ENCODE results near the gene APRT. TPM values are rescaled to one million over a fixed set of nuclear protein-coding genes. Genes with fewer than 3 reads are reported as not detected.

Gene APRT
- total and polyA plus RNA-seq, 2 of the 4 experiments (the other 2 are of a cell fraction) = 40.5 to 157 TPM

DNA sequence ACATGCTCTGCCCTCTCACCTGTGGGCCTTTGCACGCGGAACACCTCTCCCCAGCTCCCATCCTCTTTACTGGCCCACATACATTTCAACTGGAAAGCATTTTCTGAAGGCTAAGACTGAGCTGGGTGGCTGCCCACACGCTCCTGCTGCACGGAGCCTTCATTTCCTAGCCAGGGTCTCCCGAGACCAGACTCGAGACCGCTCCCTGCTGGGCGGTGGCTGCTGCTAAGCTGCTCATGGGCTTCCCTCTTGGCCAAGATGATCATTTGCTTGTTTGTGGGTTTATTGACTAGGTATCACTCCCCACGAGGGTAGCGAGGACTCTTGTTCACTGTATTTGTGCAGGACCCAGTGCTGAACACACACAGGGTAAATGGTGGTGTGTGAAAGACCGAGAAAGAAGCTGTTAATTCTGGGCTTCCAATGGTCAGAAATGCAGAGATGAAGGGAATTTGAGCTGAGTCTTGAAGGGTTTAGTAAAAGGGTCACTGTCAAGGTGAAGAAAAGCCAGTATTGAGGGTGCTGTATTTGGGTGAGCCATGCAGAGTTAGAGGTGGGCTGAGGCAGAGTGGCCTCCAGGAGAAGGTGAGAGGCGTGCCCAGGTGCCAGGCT is 46.1 kb upstream of the APRT start (continued):
- peak; percentile 79 for TF ChIP-seq SMC3 (IDR thresholded peaks at IDR 0.05; ENCODE audit: low read depth, low read length)

- peak within 1 kb of the TSS; percentile 90 for H3K9ac ChIP-seq (ENCODE audit: low read depth, low read length)
- H3K23ac ChIP-seq (ENCODE audit: low read depth, low read length) = peak within 1 kb of the TSS; percentile 61
- peak within 1 kb of the TSS; percentile 82 for H2AK5ac ChIP-seq (ENCODE audit: low read depth, low read length)
- peak within 1 kb of the TSS; percentile 73 for H4K91ac ChIP-seq (ENCODE audit: insufficient read depth, low read depth, low read length)
- 0 out of 2 replicates have a peak, but pooled peaks cover 4% of the 10 kb centered on the region for H3K9me1 ChIP-seq (ENCODE audit: insufficient read depth, low read length)
- intact Hi-C loops (cut with micrococcal nuclease) = loop anchor here (1.0 to 5.0 kb wide), 4 partner anchors 41 to 360 kb away; partner anchors contain the start of gene ZNF778
- H4K20me1 ChIP-seq (ENCODE audit: insufficient read depth, low read length) = peaks cover 18% of the 10 kb centered on the region
- BruUV-seq (replicated peaks) = no TSS peak
- H3K14ac ChIP-seq (replicated peaks; ENCODE audit: low read depth, low read length) = peak within 1 kb of the TSS; percentile 91
- no peaks in the 10 kb centered on the region for H3K9me3 ChIP-seq (ENCODE audit: control insufficient read depth, insufficient read depth, low read length)
- peak within 1 kb of the TSS; percentile 78 to 97; a peak in 3 of 4 replicates for H4K8ac ChIP-seq (ENCODE audit: low read depth in 2 of 2, low read length in 2 of 2)
- peak; percentile 91 for DNase-seq
- dilution Hi-C loops (cut with HindIII; ENCODE audit: low sequenced_read_pairs, unreplicated experiment) = no loop called here
- H3K79me1 ChIP-seq (ENCODE audit: low read depth in 1 of 2, low read length in 2 of 2) = peaks cover 9 to 38% of the 10 kb centered on the region in 2 experiments
- H3K4me3 ChIP-seq (ENCODE audit: insufficient read depth, low read depth, low read length) = peak within 1 kb of the TSS; percentile 97
- no peak within 1 kb of the TSS for H2BK120ac ChIP-seq (ENCODE audit: low read depth, low read length)
- H2BK5ac ChIP-seq (ENCODE audit: low read depth, low read length, poor library complexity, severe bottlenecking) = peak within 1 kb of the TSS; percentile 91
- peak within 1 kb of the TSS; percentile 86 for H3K4ac ChIP-seq (ENCODE audit: low read depth, low read length)
- H2AFZ ChIP-seq (replicated peaks; ENCODE audit: low read length, poor library complexity) = peak within 1 kb of the TSS; percentile 96
- ChIA-PET CTCF (interaction anchor here (1.1 to 2.0 kb wide), 8 partner anchors 12 to 120 kb away, joined by 3 to 7 read pairs (median 5); partner anchors contain the start of gene APRT), POLR2A (ENCODE audit: unreplicated experiment) (interaction anchor here (0.8 kb wide), 1 partner anchor 11 kb away, joined by 3 read pairs; no protein-coding TSS in a partner anchor)
- in situ Hi-C loops (cut with MboI; ENCODE audit: low sequenced_read_pairs) = no loop called here
- H3K36me3 ChIP-seq (ENCODE audit: control insufficient read depth, insufficient read depth, low read length) = peaks cover 24% of the 10 kb centered on the region
- no peak within 1 kb of the TSS for H2BK15ac ChIP-seq (ENCODE audit: low read depth, low read length)
- H2AK9ac ChIP-seq (replicated peaks; ENCODE audit: low read depth, low read length, poor library complexity) = peak within 1 kb of the TSS; percentile 98
- no peak within 1 kb of the TSS for H3K18ac ChIP-seq (ENCODE audit: low read depth, low read length)
- peak within 1 kb of the TSS; percentile 86 for H3K27ac ChIP-seq (ENCODE audit: insufficient read depth, low read length)
- peak; percentile 98 for ATAC-seq (ENCODE audit: low read depth)
- whole genome bisulfite sequencing, 2 experiments (ENCODE audit: extremely low coverage in 2 of 2, insufficient read length in 1 of 2) = 0% methylated on average over 31 of the region's 87 CpGs; no CpG with 5 or more reads in 1 of the 2 experiments
- H4K5ac ChIP-seq (ENCODE audit: low read depth, low read length) = peak within 1 kb of the TSS; percentile 65
- H3K27me3 ChIP-seq (ENCODE audit: control insufficient read depth, insufficient read depth, low read length) = no peaks in the 10 kb centered on the region
- H3K4me1 ChIP-seq (ENCODE audit: control insufficient read depth, insufficient read depth, low read length) = peaks cover 9% of the 10 kb centered on the region
- H2BK20ac ChIP-seq (ENCODE audit: low read depth, low read length) = no peak within 1 kb of the TSS
- H3K56ac ChIP-seq (ENCODE audit: extremely low read depth, insufficient read depth, low read length) = 0 out of 2 replicates have a peak within 1 kb of the TSS, but pooled peaks have one; percentile 45
- H3K4me2 ChIP-seq (ENCODE audit: low read depth, low read length) = peak within 1 kb of the TSS; percentile 95
- TF ChIP-seq RAD21 (IDR thresholded peaks at IDR 0.05; ENCODE audit: low read length) = no peak
- no peak for TF ChIP-seq NFE2L2 (IDR thresholded peaks at IDR 0.05; ENCODE audit: low read depth, low read length)
- no peak for TF ChIP-seq RCOR1 (IDR thresholded peaks at IDR 0.05; ENCODE audit: insufficient replicate concordance, low read length)
- TF ChIP-seq FOS (IDR thresholded peaks at IDR 0.05; ENCODE audit: low read depth, low read length) = peak; percentile 98
- peak; percentile 80 for TF ChIP-seq POLR2A (IDR thresholded peaks at IDR 0.05; ENCODE audit: low read depth, low read length)
- peak; percentile 88; the same call in 1 of the 2 replicates for TF ChIP-seq MAZ (IDR thresholded peaks at IDR 0.05; ENCODE audit: borderline replicate concordance, low read depth, low read length)
- peak; percentile 21; the same call in 1 of the 2 replicates for TF ChIP-seq MXI1 (IDR thresholded peaks at IDR 0.05; ENCODE audit: borderline replicate concordance, low read depth, low read length)
- no peak for TF ChIP-seq CHD1 (IDR thresholded peaks at IDR 0.05; ENCODE audit: low read depth, low read length)
- no peak for TF ChIP-seq SMC3 (IDR thresholded peaks at IDR 0.05; ENCODE audit: low read depth, low read length)
- no peak for TF ChIP-seq CEBPB (IDR thresholded peaks at IDR 0.05; ENCODE audit: low read depth, low read length)
- no peak for TF ChIP-seq CTCF (conservative IDR thresholded peaks at IDR 0.05; ENCODE audit: low read depth, low read length)
- no peak for TF ChIP-seq RFX5 (IDR thresholded peaks at IDR 0.05; ENCODE audit: low read depth, low read length)
- TF ChIP-seq BHLHE40 (IDR thresholded peaks at IDR 0.05; ENCODE audit: low read depth, low read length) = peak; percentile 82
These were observed 45.4 kb upstream of the APRT start, which contains the start of the genes GALNS and TRAPPC2L for GRCh38 chr16:88856828-88857727. GALNS (minus strand) TSS chr16:88856947; CDS start chr16:88856877, 70 bp downstream. TRAPPC2L (plus strand) TSS chr16:88857127; CDS start chr16:88857151, 24 bp downstream.

Measured in IMR-90 (cell line).